ENCODE results near the gene FGFBP2.
A peak's percentile ranks its signal among the peaks of the same experiment; 100 is the strongest.

The FGFBP2 gene

DNA sequence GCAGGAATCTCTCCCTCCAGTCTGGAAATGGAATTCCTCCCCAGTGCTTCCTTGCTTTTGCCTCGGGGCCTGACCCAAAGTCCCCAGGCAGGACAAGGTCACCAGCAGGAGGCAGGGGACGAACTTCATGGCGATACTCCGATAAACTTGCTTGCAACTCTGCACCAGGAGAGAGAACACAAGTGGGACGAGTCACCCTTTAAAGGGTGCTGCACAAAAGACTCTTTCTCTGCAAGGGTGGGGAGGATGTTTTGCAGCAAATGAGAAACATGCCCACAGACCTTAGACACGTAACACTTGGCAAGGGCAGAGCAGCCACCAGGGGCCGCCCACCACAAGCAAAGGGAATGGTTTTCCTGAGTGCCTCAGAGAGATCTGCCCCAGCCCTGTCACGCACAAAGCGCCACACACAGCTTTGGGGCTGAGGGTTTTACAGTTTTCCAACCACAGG, at the start of gene FGFBP2:
Gene FGFBP2, minus strand, starts transcription at position 175 of the 451 bp plus-strand sequence. Its CDS starts 46 bp downstream, at position 129.
- H2AFZ ChIP-seq (ENCODE audit: low read depth, low read length) = peak within 1 kb of the TSS; percentile 53; the same call in 1 of the 2 replicates

DNA sequence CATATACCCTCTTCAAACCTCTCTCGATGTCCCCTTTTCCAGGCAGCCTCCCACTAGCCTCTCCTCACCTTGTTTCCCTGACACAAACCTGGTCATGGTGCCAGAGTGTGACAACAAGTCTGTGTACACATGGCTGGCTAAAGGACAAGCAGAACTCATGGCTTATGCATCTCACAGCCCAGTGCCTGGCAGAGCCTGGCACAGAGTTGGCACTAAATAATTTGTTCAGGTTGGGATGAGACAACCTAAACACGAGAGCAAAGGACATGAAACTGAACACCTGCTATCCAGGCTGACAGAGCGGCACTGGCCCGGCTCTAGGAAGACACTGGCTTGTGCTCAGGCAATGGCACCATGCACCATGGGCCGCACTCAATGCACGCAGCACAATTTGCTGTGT, 48.2 kb upstream of the FGFBP2 start:
- Histone ChIP-seq H2AFZ (ENCODE audit: low read depth, low read length) (no peak overlapping the region), H3K4me3 (ENCODE audit: low read length) (no peak overlapping the region), H3K79me2 (ENCODE audit: low read length) (no peaks in the 10 kb centered on the region), H3K4me2 (ENCODE audit: low read length) (no peak overlapping the region), H3K9me3 (ENCODE audit: insufficient read depth, low read length) (no peaks in the 10 kb centered on the region), H3K27me3 (ENCODE audit: low read depth, low read length) (peaks cover 8% of the 10 kb centered on the region), H3K36me3 (replicated peaks; ENCODE audit: low read depth, low read length) (no peaks in the 10 kb centered on the region), H3K4me1 (ENCODE audit: low read length) (no peaks in the 10 kb centered on the region), H4K20me1 (ENCODE audit: insufficient read depth, low read length) (no peaks in the 10 kb centered on the region), H3K9ac (ENCODE audit: low read length) (no peak overlapping the region), H3K27ac (ENCODE audit: low read length) (no peak overlapping the region)
- TF ChIP-seq EZH2phosphoT487 (IDR thresholded peaks at IDR 0.05; ENCODE audit: low read depth) = no peak
- TF ChIP-seq CTCF (IDR thresholded peaks at IDR 0.05; ENCODE audit: low read depth, low read length) = no peak

More for the DNA sequence above, at the start of gene FGFBP2:
- Histone ChIP-seq H3K9ac (ENCODE audit: low read length) (no peak within 1 kb of the TSS), H3K4me2 (ENCODE audit: low read length) (peak within 1 kb of the TSS; percentile 41), H4K20me1 (ENCODE audit: insufficient read depth, low read length) (no peaks in the 10 kb centered on the region), H3K27me3 (ENCODE audit: low read depth, low read length) (no peaks in the 10 kb centered on the region), H3K4me1 (ENCODE audit: low read length) (peaks cover 14% of the 10 kb centered on the region), H3K36me3 (replicated peaks; ENCODE audit: low read depth, low read length) (no peaks in the 10 kb centered on the region), H3K27ac (ENCODE audit: low read length) (no peak within 1 kb of the TSS), H3K4me3 (ENCODE audit: low read length) (peak within 1 kb of the TSS; percentile 4; the same call in 1 of the 2 replicates), H3K9me3 (ENCODE audit: insufficient read depth, low read length) (no peaks in the 10 kb centered on the region), H3K79me2 (ENCODE audit: low read length) (no peaks in the 10 kb centered on the region)
- TF ChIP-seq EZH2phosphoT487 (IDR thresholded peaks at IDR 0.05; ENCODE audit: low read depth) (no peak), CTCF (IDR thresholded peaks at IDR 0.05; ENCODE audit: low read depth, low read length) (peak; percentile 65)

- no peak for TF ChIP-seq CTCF (IDR thresholded peaks at IDR 0.05; ENCODE audit: low read depth, low read length)
- no peak overlapping the region for H3K27ac ChIP-seq (ENCODE audit: low read length)
- no peaks in the 10 kb centered on the region for H3K36me3 ChIP-seq (replicated peaks; ENCODE audit: low read depth, low read length)
- no peak overlapping the region for H3K4me3 ChIP-seq (ENCODE audit: low read length)
- no peaks in the 10 kb centered on the region for H3K79me2 ChIP-seq (ENCODE audit: low read length)
- no peak overlapping the region for H3K4me2 ChIP-seq (ENCODE audit: low read length)
- peaks cover 6% of the 10 kb centered on the region for H3K27me3 ChIP-seq (ENCODE audit: low read depth, low read length)
- no peaks in the 10 kb centered on the region for H4K20me1 ChIP-seq (ENCODE audit: insufficient read depth, low read length)
- no peak overlapping the region for H3K9ac ChIP-seq (ENCODE audit: low read length)
- no peak overlapping the region for H2AFZ ChIP-seq (ENCODE audit: low read depth, low read length)
- no peaks in the 10 kb centered on the region for H3K9me3 ChIP-seq (ENCODE audit: insufficient read depth, low read length)
- no peaks in the 10 kb centered on the region for H3K4me1 ChIP-seq (ENCODE audit: low read length)
These were observed 46.2 kb upstream of the FGFBP2 start for GRCh38 chr4:16009153-16009552.

DNA sequence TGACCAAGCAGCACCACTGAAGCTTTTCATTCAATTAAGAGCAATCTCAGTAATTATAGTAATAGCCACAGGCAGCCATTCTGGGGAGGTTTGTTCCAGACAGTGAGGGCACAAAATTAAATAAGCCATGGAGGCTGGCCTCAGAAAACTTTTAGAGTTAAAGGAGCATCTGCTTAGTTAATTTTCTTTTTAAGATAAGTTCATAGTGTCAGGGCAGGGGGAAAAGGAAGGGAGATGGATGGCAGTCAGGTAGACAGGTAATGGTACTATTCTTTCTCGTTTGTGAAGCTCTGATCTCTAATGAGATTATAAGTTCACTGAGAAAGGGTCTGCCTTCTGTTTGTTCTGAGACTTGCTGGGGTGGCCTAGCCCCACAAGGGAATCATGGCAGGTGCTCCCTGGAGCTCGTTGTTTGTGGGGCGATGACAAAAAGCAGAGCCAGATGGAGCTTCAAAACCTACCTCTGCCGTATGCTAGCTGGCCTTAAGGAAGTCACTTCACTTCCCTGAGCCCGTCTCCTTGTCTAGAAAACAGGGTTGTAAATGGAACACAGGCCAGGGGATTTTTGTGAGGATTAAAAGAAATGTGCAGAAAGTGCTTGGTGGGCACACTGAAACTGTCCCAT, 44.6 kb upstream of the FGFBP2 start:
- no peaks in the 10 kb centered on the region for H3K4me1 ChIP-seq (ENCODE audit: low read length)
- no peaks in the 10 kb centered on the region for H3K36me3 ChIP-seq (replicated peaks; ENCODE audit: low read depth, low read length)
- peaks cover 20% of the 10 kb centered on the region for H3K27me3 ChIP-seq (ENCODE audit: low read depth, low read length)
- H3K79me2 ChIP-seq (ENCODE audit: low read length) = no peaks in the 10 kb centered on the region
- no peak overlapping the region for H2AFZ ChIP-seq (ENCODE audit: low read depth, low read length)
- no peaks in the 10 kb centered on the region for H4K20me1 ChIP-seq (ENCODE audit: insufficient read depth, low read length)
- no peaks in the 10 kb centered on the region for H3K9me3 ChIP-seq (ENCODE audit: insufficient read depth, low read length)
- H3K4me2 ChIP-seq (ENCODE audit: low read length) = no peak overlapping the region
- H3K27ac ChIP-seq (ENCODE audit: low read length) = no peak overlapping the region
- TF ChIP-seq CTCF (IDR thresholded peaks at IDR 0.05; ENCODE audit: low read depth, low read length) (no peak), EZH2phosphoT487 (IDR thresholded peaks at IDR 0.05; ENCODE audit: low read depth) (no peak)
- no peak overlapping the region for H3K9ac ChIP-seq (ENCODE audit: low read length)
- H3K4me3 ChIP-seq (ENCODE audit: low read length) = no peak overlapping the region
